Endothelial cell of umbilical vein (primary cell): ENCODE data around the gene LANCL1. TPM values are rescaled to one million over a fixed set of nuclear protein-coding genes. Genes with fewer than 3 reads are reported as not detected.

Source experiments
- BruUV-seq: library from RNA; stranded (reverse); fragments of 400-500 nt; replicated peaks from 2 replicates; lab custom pipeline; 2021; lab: Mats Ljungman, UMichigan
- CTCF ChIA-PET: fragments of 300-600, 350-600 bp; sonication (Branson Sonifier 250); formaldehyde crosslinking; loops from one replicate; lab custom pipeline; 2021; ENCODE audit warnings: antibody characterized with exemption, inconsistent platforms; lab: Charles Lee
- POLR2A ChIA-PET: fragments of 300-600, 350-600 bp; sonication (Branson Sonifier 250); formaldehyde crosslinking; loops from one replicate; lab custom pipeline; 2021; ENCODE audit warnings: antibody characterized with exemption, inconsistent platforms; lab: Charles Lee
- DNase-seq: peaks from one replicate; pipeline ENCODE4 v3.0.0-alpha.2; 2011; ENCODE audit warnings: low read depth, low spot score
- FAIRE-seq: peaks from 2 replicates; lab custom pipeline; 2011; peaks lifted over from hg19 to GRCh38; lab: Jason Lieb, UNC
- H2AFZ ChIP-seq: 2 replicates; pipeline ENCODE4 v1.6.0; 2012; ENCODE audit warnings: low read depth, low read length, control low read depth, inconsistent platforms
- H3K27ac ChIP-seq: 2 replicates; pipeline ENCODE4 v1.5.1; 2011; ENCODE audit warnings: low read depth, mild to moderate bottlenecking, control low read depth, low read length, moderate library complexity; ENCODE audit not compliant: insufficient read depth
- H3K27me3 ChIP-seq, 2 experiments: 2 replicates each; pipeline versions ENCODE4 v1.6.0 to v1.6.1; 2011; ENCODE audit warnings: low read length in 2 of 2, mixed read lengths in 1 of 2; ENCODE audit not compliant: control insufficient read depth in 2 of 2, insufficient read depth in 2 of 2
- H3K36me3 ChIP-seq, 2 experiments: 2 replicates in 1 of 2; 3 replicates in 1 of 2; pipeline ENCODE4 v1.5.1; 2011; ENCODE audit warnings: low read length in 2 of 2, mild to moderate bottlenecking in 1 of 2, moderate library complexity in 1 of 2; ENCODE audit not compliant: control insufficient read depth in 2 of 2, insufficient read depth in 2 of 2; ENCODE audit errors: extremely low read depth in 1 of 2
- H3K4me1 ChIP-seq: 3 replicates; pipeline ENCODE4 v1.5.1; 2011; ENCODE audit warnings: mild to moderate bottlenecking, low read length; ENCODE audit not compliant: control insufficient read depth, insufficient read depth; ENCODE audit errors: extremely low read depth
- H3K4me2 ChIP-seq: 2 replicates; pipeline ENCODE4 v1.6.1; 2011; ENCODE audit warnings: low read length, control low read depth, mixed read lengths; ENCODE audit not compliant: insufficient read depth
- H3K4me3 ChIP-seq, 3 experiments: fragments of 200-600 bp in 1 of 3; sonication (generic), shearing (Covaris generic) in 1 of 3; replicated peaks in 1 of 3; 2 replicates each; pipeline ENCODE4 v1.5.1; 2011 to 2016; ENCODE audit warnings: control low read depth in 3 of 3, low read length in 3 of 3, mild to moderate bottlenecking in 2 of 3, inconsistent platforms in 1 of 3, low read depth in 1 of 3, moderate library complexity in 1 of 3; ENCODE audit not compliant: insufficient read depth in 1 of 3
- H3K79me2 ChIP-seq: 2 replicates; pipeline ENCODE4 v1.6.0; 2012; ENCODE audit warnings: low read length, inconsistent platforms; ENCODE audit not compliant: control insufficient read depth, insufficient read depth
- H3K9ac ChIP-seq: replicated peaks from 2 replicates; pipeline ENCODE3; 2011; ENCODE audit warnings: low read length, control low read depth; ENCODE audit not compliant: insufficient read depth; ENCODE audit errors: extremely low read depth
- H3K9me1 ChIP-seq: replicated peaks from 3 replicates; pipeline ENCODE4 v1.6.0; 2011; ENCODE audit warnings: mild to moderate bottlenecking, low read length; ENCODE audit not compliant: control insufficient read depth, insufficient read depth; ENCODE audit errors: extremely low read depth
- H3K9me3 ChIP-seq: replicated peaks from 2 replicates; pipeline ENCODE4 v1.5.1; 2012; ENCODE audit warnings: low read length, inconsistent platforms; ENCODE audit not compliant: control insufficient read depth, insufficient read depth
- H4K20me1 ChIP-seq: replicated peaks from 2 replicates; pipeline ENCODE3; 2011; ENCODE audit warnings: mild to moderate bottlenecking, low read length; ENCODE audit not compliant: control insufficient read depth, insufficient read depth; ENCODE audit errors: extremely low read depth
- CTCF ChIP-seq, 2 donors: IDR thresholded peaks; 1 replicate in 1 of 2; 2 replicates in 1 of 2; pipeline ENCODE4 v1.5.1; 2011; ENCODE audit warnings: low read length in 2 of 2, mild to moderate bottlenecking in 2 of 2, moderate library complexity in 2 of 2, control low read depth in 1 of 2, inconsistent platforms in 1 of 2, low read depth in 1 of 2; ENCODE audit not compliant: insufficient read depth in 1 of 2; ENCODE audit errors: extremely low read depth in 1 of 2
- EZH2 ChIP-seq: IDR thresholded peaks from 2 replicates; pipeline ENCODE4 v1.6.1; 2012; ENCODE audit warnings: borderline replicate concordance, low read depth, mild to moderate bottlenecking, moderate library complexity, low read length, inconsistent platforms; ENCODE audit not compliant: severe bottlenecking
- FOS ChIP-seq: IDR thresholded peaks from 2 replicates; pipeline ENCODE4 v1.6.1; 2011; ENCODE audit warnings: mild to moderate bottlenecking, low read length, moderate library complexity, borderline replicate concordance; ENCODE audit not compliant: insufficient read depth
- GATA2 ChIP-seq: IDR thresholded peaks from 2 replicates; pipeline ENCODE4 v1.7.0; 2011; ENCODE audit warnings: low read depth, mild to moderate bottlenecking, moderate library complexity, mixed read lengths, low read length; ENCODE audit not compliant: insufficient read length, insufficient read depth
- JUN ChIP-seq: IDR thresholded peaks from 2 replicates; pipeline ENCODE4 v1.6.1; 2011; ENCODE audit warnings: borderline replicate concordance, low read depth; ENCODE audit not compliant: insufficient read length, insufficient read depth
- MYC ChIP-seq: IDR thresholded peaks from one replicate; pipeline ENCODE4 v1.6.1; 2011; ENCODE audit warnings: mild to moderate bottlenecking, low read depth, low read length
- POLR2A ChIP-seq: IDR thresholded peaks from 2 replicates; pipeline ENCODE4 v1.6.1; 2012; ENCODE audit warnings: low read depth, mild to moderate bottlenecking, control low read depth, low read length
- POLR2AphosphoS5 ChIP-seq: IDR thresholded peaks from 2 replicates; pipeline ENCODE4 v1.6.1; 2012; ENCODE audit warnings: low read depth, mild to moderate bottlenecking, control low read depth, low read length, moderate library complexity; ENCODE audit not compliant: insufficient read depth
- dilution Hi-C: fragments of 300-500 bp; cut with MboI; formaldehyde crosslinking; loops from one replicate; pipeline ENCODE4 v1.15.0; 2019; ENCODE audit warnings: low sequenced_read_pairs; ENCODE audit not compliant: extremely low pct_ligation_motif_present
- intact Hi-C: fragments of 100-400 bp; cut with micrococcal nuclease; formaldehyde crosslinking; loops from one replicate; pipeline ENCODE4 v1.10.0; 2022
- polyA plus RNA-seq, 4 experiments: library from polyadenylated mRNA; depleted of rRNA in 3 of 4; stranded (reverse) in 3 of 4; unstranded in 1 of 4; fragments of >200 nt; gene quantifications; 2 replicates each; pipeline versions ENCODE4 v1.2.1 to v1.2.3, GENCODE V29; 2011 to 2012; ENCODE audit warnings: missing spikeins in 1 of 4
- total RNA-seq: library from RNA; stranded (reverse); gene quantifications from 2 replicates; pipeline ENCODE4 v1.2.3, GENCODE V29; 2021
- TF ChIP-seq, protein P1 (sequence below): IDR thresholded peaks from 2 replicates; pipeline ENCODE4 v1.6.1; 2011; ENCODE audit not compliant: insufficient read depth, insufficient read length

LANCL1 gene
- total and polyA plus RNA-seq, 2 donors (not counting 3 experiments of a cell fraction or from before 2014, with no cell fraction given): 22.9 to 24.2 TPM

DNA sequence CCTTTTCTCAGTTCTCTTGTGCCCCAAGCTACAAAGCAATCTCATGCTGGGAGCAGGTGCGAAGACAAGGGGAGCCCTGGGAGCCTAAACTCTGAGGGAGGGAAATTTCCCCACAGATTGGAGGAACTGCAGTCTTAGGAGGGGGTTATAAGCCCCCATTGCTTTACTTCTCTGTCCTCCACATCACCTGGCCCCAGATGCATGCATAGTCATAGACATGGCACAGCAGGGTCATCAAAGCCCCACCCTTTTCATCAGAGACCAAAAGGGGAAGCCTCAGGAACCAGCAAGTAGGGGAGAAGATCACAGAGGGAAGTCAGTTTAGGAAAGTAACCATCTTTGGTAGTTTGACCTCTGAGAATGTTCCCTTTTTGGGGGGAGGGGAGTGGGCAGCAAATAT, 33.7 kb downstream of the LANCL1 start:
- H3K9me1 ChIP-seq: no peaks in the 10 kb centered on the region
- TF ChIP-seq GATA2 (no peak), EZH2 (no peak), FOS (no peak)
- POLR2A ChIA-PET: no interaction called here
- H3K4me3 ChIP-seq: no peak overlapping the region
- intact Hi-C loops (no loop called here), dilution Hi-C loops (no loop called here)
- no peak overlapping the region for H3K27ac ChIP-seq
- CTCF ChIA-PET: interaction anchor here (0.9 kb wide), 1 partner anchor 8 kb away, joined by 3 read pairs; no protein-coding TSS in a partner anchor
- no peaks in the 10 kb centered on the region for H4K20me1 ChIP-seq
- H2AFZ ChIP-seq: no peak overlapping the region
- FAIRE-seq: no peak
- no peaks in the 10 kb centered on the region for H3K36me3 ChIP-seq
- no peaks in the 10 kb centered on the region for H3K27me3 ChIP-seq
- no peak for DNase-seq
- H3K79me2 ChIP-seq: no peaks in the 10 kb centered on the region
- H3K4me2 ChIP-seq: no peak overlapping the region
- no TSS peak for BruUV-seq
- no peaks in the 10 kb centered on the region for H3K4me1 ChIP-seq
- no peak overlapping the region for H3K9ac ChIP-seq
- H3K9me3 ChIP-seq: no peaks in the 10 kb centered on the region

GRCh38 chr2:210442457-210442856, 34.1 kb downstream of the LANCL1 start:
- no peaks in the 10 kb centered on the region for H3K9me3 ChIP-seq
- H3K27ac ChIP-seq: no peak overlapping the region
- no peaks in the 10 kb centered on the region for H3K27me3 ChIP-seq
- H3K79me2 ChIP-seq: no peaks in the 10 kb centered on the region
- no peak for TF ChIP-seq CTCF (IDR thresholded peaks at IDR 0.05; ENCODE audit: extremely low read depth in 1 of 2, insufficient read depth in 1 of 2, low read depth in 1 of 2, low read length in 2 of 2)
- no peak for TF ChIP-seq EZH2
- TF ChIP-seq JUN: no peak
- TF ChIP-seq MYC: no peak
- TF ChIP-seq POLR2A: no peak
- no peak for TF ChIP-seq POLR2AphosphoS5
- no peak for TF ChIP-seq FOS
- no peak for TF ChIP-seq GATA2
- TF ChIP-seq, protein P1, sequence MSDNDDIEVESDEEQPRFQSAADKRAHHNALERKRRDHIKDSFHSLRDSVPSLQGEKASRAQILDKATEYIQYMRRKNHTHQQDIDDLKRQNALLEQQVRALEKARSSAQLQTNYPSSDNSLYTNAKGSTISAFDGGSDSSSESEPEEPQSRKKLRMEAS: no peak
- ChIA-PET POLR2A (no interaction called here), CTCF (interaction anchor here (0.9 kb wide), 1 partner anchor 8 kb away, joined by 3 read pairs; no protein-coding TSS in a partner anchor)
- no peak overlapping the region for H3K4me2 ChIP-seq
- H3K4me3 ChIP-seq: no peak overlapping the region
- dilution Hi-C loops: no loop called here
- no peaks in the 10 kb centered on the region for H3K9me1 ChIP-seq
- H4K20me1 ChIP-seq: no peaks in the 10 kb centered on the region
- H3K9ac ChIP-seq: no peak overlapping the region
- H3K4me1 ChIP-seq: no peaks in the 10 kb centered on the region
- DNase-seq (no peak), FAIRE-seq (no peak)
- no peaks in the 10 kb centered on the region for H3K36me3 ChIP-seq
- no TSS peak for BruUV-seq
- intact Hi-C loops: no loop called here
- no peak overlapping the region for H2AFZ ChIP-seq
